HepG2 (cell line): Measurements from ENCODE around the gene KDM3A. TPM values are rescaled to one million over a fixed set of nuclear protein-coding genes. Genes with fewer than 3 reads are reported as not detected.

Source experiments
- BCL6 ChIP-seq: IDR thresholded peaks from 2 replicates; pipeline ENCODE4 v1.6.1; 2016; ENCODE audit warnings: missing genetic modification reagents, missing compliant biosample characterization
- EP300 ChIP-seq, 3 experiments: sonication (generic) in 1 of 3; formaldehyde crosslinking in 1 of 3; IDR thresholded peaks; 2 replicates each; pipeline versions ENCODE4 v1.5.1 to v1.6.1; 2011 to 2020; ENCODE audit warnings: low read depth in 2 of 3, low read length in 2 of 3, borderline replicate concordance in 1 of 3, improper control_type of control experiment in 1 of 3, mild to moderate bottlenecking in 1 of 3, missing genetic modification reagents in 1 of 3, moderate library complexity in 1 of 3
- ETV6 ChIP-seq: sonication (generic); formaldehyde crosslinking; conservative IDR thresholded peaks from 2 replicates; pipeline ENCODE4 v1.4.0; 2020; ENCODE audit warnings: missing genetic modification reagents
- GATAD1 ChIP-seq: IDR thresholded peaks from 2 replicates; pipeline ENCODE4 v1.6.1; 2016; ENCODE audit warnings: missing genetic modification reagents, missing compliant biosample characterization
- HDAC1 ChIP-seq: sonication (generic); formaldehyde crosslinking; IDR thresholded peaks from 2 replicates; pipeline ENCODE4 v1.5.1; 2020; ENCODE audit warnings: mild to moderate bottlenecking, missing genetic modification reagents
- HNF4A ChIP-seq: sonication (generic); formaldehyde crosslinking; IDR thresholded peaks from 2 replicates; pipeline ENCODE4 v1.4.0; 2020; ENCODE audit warnings: missing genetic modification reagents
- LCORL ChIP-seq, 2 experiments: fragments of 450-650 bp in 1 of 2; sonication (generic) in 1 of 2; formaldehyde crosslinking in 1 of 2; IDR thresholded peaks; 2 replicates each; pipeline versions ENCODE4 v1.5.0 to v1.6.1; 2017 to 2020; ENCODE audit warnings: antibody characterized with exemption in 1 of 2, missing genetic modification reagents in 1 of 2
- MYC ChIP-seq: sonication (generic); formaldehyde crosslinking; IDR thresholded peaks from 2 replicates; pipeline ENCODE4 v1.9.0; 2021; ENCODE audit warnings: missing genetic modification reagents, borderline replicate concordance
- NFIB ChIP-seq: sonication (generic); formaldehyde crosslinking; IDR thresholded peaks from 2 replicates; pipeline ENCODE4 v1.9.0; 2021; ENCODE audit warnings: missing genetic modification reagents, mild to moderate bottlenecking, borderline replicate concordance
- NR2F6 ChIP-seq, 2 experiments: IDR thresholded peaks; 2 replicates each; pipeline ENCODE4 v1.6.1; 2016; ENCODE audit warnings: antibody characterized with exemption in 1 of 2, mild to moderate bottlenecking in 1 of 2
- PPARG ChIP-seq: conservative IDR thresholded peaks from 2 replicates; pipeline ENCODE4 v1.6.1; 2016; ENCODE audit warnings: missing biosample characterization, missing genetic modification reagents
- SAP130 ChIP-seq: IDR thresholded peaks from 2 replicates; pipeline ENCODE4 v1.6.1; 2016; ENCODE audit warnings: low read depth
- SP4 ChIP-seq: sonication (generic); formaldehyde crosslinking; IDR thresholded peaks from 2 replicates; pipeline ENCODE4 v1.8.1; 2023; ENCODE audit warnings: mild to moderate bottlenecking, missing genetic modification reagents
- SRY ChIP-seq: sonication (generic); formaldehyde crosslinking; IDR thresholded peaks from 2 replicates; pipeline ENCODE4 v1.8.0; 2022; ENCODE audit warnings: mild to moderate bottlenecking, missing genetic modification reagents
- TAF15 ChIP-seq: fragments of 200-400 bp; formaldehyde crosslinking; IDR thresholded peaks from one replicate; pipeline ENCODE4 v1.6.1; 2018; ENCODE audit warnings: mild to moderate bottlenecking, low read depth, low read length; ENCODE audit not compliant: poor library complexity, severe bottlenecking
- YEATS2 ChIP-seq: sonication (generic); formaldehyde crosslinking; IDR thresholded peaks from 2 replicates; pipeline ENCODE4 v1.4.0; 2020; ENCODE audit warnings: missing genetic modification reagents, borderline replicate concordance
- ZNF337 ChIP-seq: sonication (generic); formaldehyde crosslinking; IDR thresholded peaks from 2 replicates; pipeline ENCODE4 v1.5.1; 2020; ENCODE audit warnings: missing genetic modification reagents, low read depth, mild to moderate bottlenecking, borderline replicate concordance
- ZNF350 ChIP-seq: sonication (generic); formaldehyde crosslinking; IDR thresholded peaks from 2 replicates; pipeline ENCODE4 v1.4.0; 2020; ENCODE audit warnings: mild to moderate bottlenecking, low read depth, missing genetic modification reagents, borderline replicate concordance
- ZNF367 ChIP-seq: sonication (generic); formaldehyde crosslinking; IDR thresholded peaks from 2 replicates; pipeline ENCODE4 v1.4.0; 2020; ENCODE audit warnings: missing genetic modification reagents, borderline replicate concordance
- ZNF569 ChIP-seq: sonication (generic); formaldehyde crosslinking; IDR thresholded peaks from 2 replicates; pipeline ENCODE4 v1.5.0; 2020; ENCODE audit warnings: mild to moderate bottlenecking, missing genetic modification reagents, moderate library complexity, borderline replicate concordance
- polyA plus RNA-seq, 8 experiments: library from polyadenylated mRNA; depleted of rRNA in 3 of 8; stranded (reverse) in 7 of 8; unstranded in 1 of 8; fragments of >200 nt; fragmentation: Illumina TruSeq in 4 of 8; extraction: Trizol in 4 of 8; gene quantifications; 2 replicates each; pipeline versions ENCODE4 v1.2.1 to v1.2.3, GENCODE V29; 2011 to 2016; ENCODE audit warnings: low read depth in 4 of 8, missing spikeins in 1 of 8, mixed read lengths in 1 of 8; ENCODE audit not compliant: insufficient read depth in 1 of 8
- total RNA-seq, 5 experiments: library from RNA; depleted of rRNA; stranded (reverse); fragments of >200 nt; fragmentation: Illumina TruSeq; extraction: Trizol; gene quantifications; 2 replicates each; pipeline ENCODE4 v1.2.3, GENCODE V29; 2016; ENCODE audit warnings: low read depth in 1 of 5
- TF ChIP-seq, protein P1 (sequence below): sonication (generic); formaldehyde crosslinking; IDR thresholded peaks from 2 replicates; pipeline ENCODE4 v1.5.0; 2020; ENCODE audit warnings: missing genetic modification reagents
- TF ChIP-seq, protein P2 (sequence below): IDR thresholded peaks from 2 replicates; pipeline ENCODE4 v1.6.1; 2018; ENCODE audit warnings: missing genetic modification reagents, mild to moderate bottlenecking, missing compliant biosample characterization
- TF ChIP-seq, protein P3 (sequence below): sonication (generic); formaldehyde crosslinking; IDR thresholded peaks from 2 replicates; pipeline ENCODE4 v1.8.0; 2022; ENCODE audit warnings: missing genetic modification reagents, low read depth, mild to moderate bottlenecking, borderline replicate concordance
- TF ChIP-seq, protein P4 (sequence below): sonication (generic); formaldehyde crosslinking; IDR thresholded peaks from 2 replicates; pipeline ENCODE4 v1.8.0; 2023; ENCODE audit warnings: mild to moderate bottlenecking, missing genetic modification reagents
- TF ChIP-seq, protein P5 (sequence below): sonication (generic); formaldehyde crosslinking; conservative IDR thresholded peaks from 2 replicates; pipeline ENCODE4 v1.8.1; 2023; ENCODE audit warnings: missing genetic modification reagents

The KDM3A gene
- total and polyA plus RNA-seq, 2 of the 13 experiments (the other 11 are each of a cell fraction or from before 2014, with no cell fraction given), result 21.0 to 70.2 TPM

DNA sequence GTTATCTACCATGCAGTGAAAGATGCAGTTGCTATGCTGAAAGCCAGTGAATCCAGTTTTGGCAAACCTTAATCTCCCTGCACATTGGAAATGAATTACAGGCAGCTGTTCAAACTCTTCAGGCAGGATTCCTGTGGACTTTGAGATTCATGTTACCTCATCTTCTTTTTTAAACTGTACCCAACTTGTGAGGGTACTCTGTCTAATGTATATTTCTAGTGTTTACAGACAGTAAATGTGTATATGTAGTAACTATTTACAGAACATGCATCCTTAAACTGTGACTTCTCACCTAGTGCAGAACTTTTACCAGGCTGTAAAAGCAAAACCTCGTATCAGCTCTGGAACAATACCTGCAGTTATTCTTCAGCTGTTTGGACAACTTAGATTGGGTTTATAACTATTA is 50.9 kb downstream of the KDM3A start (continued):
- TF ChIP-seq YEATS2, result no peak
- no peak for TF ChIP-seq SRY (CRISPR knock-in tag)
- TF ChIP-seq ZNF367 (CRISPR knock-in tag), result no peak
- no peak for TF ChIP-seq GATAD1
- TF ChIP-seq, protein P1, sequence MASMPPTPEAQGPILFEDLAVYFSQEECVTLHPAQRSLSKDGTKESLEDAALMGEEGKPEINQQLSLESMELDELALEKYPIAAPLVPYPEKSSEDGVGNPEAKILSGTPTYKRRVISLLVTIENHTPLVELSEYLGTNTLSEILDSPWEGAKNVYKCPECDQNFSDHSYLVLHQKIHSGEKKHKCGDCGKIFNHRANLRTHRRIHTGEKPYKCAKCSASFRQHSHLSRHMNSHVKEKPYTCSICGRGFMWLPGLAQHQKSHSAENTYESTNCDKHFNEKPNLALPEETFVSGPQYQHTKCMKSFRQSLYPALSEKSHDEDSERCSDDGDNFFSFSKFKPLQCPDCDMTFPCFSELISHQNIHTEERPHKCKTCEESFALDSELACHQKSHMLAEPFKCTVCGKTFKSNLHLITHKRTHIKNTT (CRISPR knock-in tag), result no peak
- TF ChIP-seq SAP130 (CRISPR knock-in tag), result 0 out of 2 replicates have a peak, but pooled peaks have one; percentile 24
- TF ChIP-seq, protein P2, sequence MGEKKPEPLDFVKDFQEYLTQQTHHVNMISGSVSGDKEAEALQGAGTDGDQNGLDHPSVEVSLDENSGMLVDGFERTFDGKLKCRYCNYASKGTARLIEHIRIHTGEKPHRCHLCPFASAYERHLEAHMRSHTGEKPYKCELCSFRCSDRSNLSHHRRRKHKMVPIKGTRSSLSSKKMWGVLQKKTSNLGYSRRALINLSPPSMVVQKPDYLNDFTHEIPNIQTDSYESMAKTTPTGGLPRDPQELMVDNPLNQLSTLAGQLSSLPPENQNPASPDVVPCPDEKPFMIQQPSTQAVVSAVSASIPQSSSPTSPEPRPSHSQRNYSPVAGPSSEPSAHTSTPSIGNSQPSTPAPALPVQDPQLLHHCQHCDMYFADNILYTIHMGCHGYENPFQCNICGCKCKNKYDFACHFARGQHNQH, result no peak
- peak; percentile 55 for TF ChIP-seq BCL6 (CRISPR knock-in tag)
- TF ChIP-seq HDAC1, result 0 out of 2 replicates have a peak, but pooled peaks have one; percentile 44
- no peak for TF ChIP-seq ZNF569 (CRISPR knock-in tag)
- peak; percentile 85 for TF ChIP-seq HNF4A
- TF ChIP-seq PPARG (CRISPR knock-in tag), result peak; percentile 92
- no peak for TF ChIP-seq MYC (CRISPR knock-in tag)
- TF ChIP-seq TAF15, result no peak
- TF ChIP-seq ZNF350 (CRISPR knock-in tag), result no peak
- peak in 1 of 2 experiments; percentile 66; a peak in 2 of 4 replicates for TF ChIP-seq EP300 (IDR thresholded peaks at IDR 0.05; ENCODE audit: low read depth in 2 of 2, low read length in 2 of 2)
- TF ChIP-seq EP300 (CRISPR knock-in tag; IDR thresholded peaks at IDR 0.05; ENCODE audit: borderline replicate concordance), result no peak
- TF ChIP-seq ETV6, result no peak
- TF ChIP-seq ZNF337 (CRISPR knock-in tag), result no peak
- TF ChIP-seq SP4 (CRISPR knock-in tag), result no peak
- TF ChIP-seq, protein P3, sequence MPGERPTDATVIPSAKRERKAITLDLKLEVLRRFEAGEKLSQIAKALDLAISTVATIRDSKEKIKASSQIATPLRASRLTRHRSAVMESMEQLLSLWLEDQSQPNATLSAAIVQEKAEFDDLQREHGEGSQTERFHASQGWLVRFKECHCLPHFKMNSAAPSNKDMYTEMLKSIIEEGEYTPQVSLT (CRISPR knock-in tag), result no peak
- TF ChIP-seq, protein P4, sequence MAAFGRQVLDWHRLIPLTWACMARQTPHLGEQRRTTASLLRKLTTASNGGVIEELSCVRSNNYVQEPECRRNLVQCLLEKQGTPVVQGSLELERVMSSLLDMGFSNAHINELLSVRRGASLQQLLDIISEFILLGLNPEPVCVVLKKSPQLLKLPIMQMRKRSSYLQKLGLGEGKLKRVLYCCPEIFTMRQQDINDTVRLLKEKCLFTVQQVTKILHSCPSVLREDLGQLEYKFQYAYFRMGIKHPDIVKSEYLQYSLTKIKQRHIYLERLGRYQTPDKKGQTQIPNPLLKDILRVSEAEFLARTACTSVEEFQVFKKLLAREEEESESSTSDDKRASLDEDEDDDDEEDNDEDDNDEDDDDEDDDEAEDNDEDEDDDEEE, result no peak
- TF ChIP-seq NFIB, result no peak
- TF ChIP-seq NR2F6 (IDR thresholded peaks at IDR 0.05), result no peak
- no peak for TF ChIP-seq NR2F6 (CRISPR knock-in tag; IDR thresholded peaks at IDR 0.05)
- no peak for TF ChIP-seq LCORL (IDR thresholded peaks at IDR 0.05)
- TF ChIP-seq LCORL (CRISPR knock-in tag; IDR thresholded peaks at IDR 0.05), result peak; percentile 31; the same call in 1 of the 2 replicates
- TF ChIP-seq, protein P5, sequence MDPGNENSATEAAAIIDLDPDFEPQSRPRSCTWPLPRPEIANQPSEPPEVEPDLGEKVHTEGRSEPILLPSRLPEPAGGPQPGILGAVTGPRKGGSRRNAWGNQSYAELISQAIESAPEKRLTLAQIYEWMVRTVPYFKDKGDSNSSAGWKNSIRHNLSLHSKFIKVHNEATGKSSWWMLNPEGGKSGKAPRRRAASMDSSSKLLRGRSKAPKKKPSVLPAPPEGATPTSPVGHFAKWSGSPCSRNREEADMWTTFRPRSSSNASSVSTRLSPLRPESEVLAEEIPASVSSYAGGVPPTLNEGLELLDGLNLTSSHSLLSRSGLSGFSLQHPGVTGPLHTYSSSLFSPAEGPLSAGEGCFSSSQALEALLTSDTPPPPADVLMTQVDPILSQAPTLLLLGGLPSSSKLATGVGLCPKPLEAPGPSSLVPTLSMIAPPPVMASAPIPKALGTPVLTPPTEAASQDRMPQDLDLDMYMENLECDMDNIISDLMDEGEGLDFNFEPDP (CRISPR knock-in tag), result no peak
